GM13976 (cell line): Measurements from ENCODE around the gene GRAMD4.

Source experiments
- DNase-seq: peaks from one replicate; pipeline ENCODE4 v3.0.0; 2012; ENCODE audit warnings: low spot score
- CTCF ChIP-seq: IDR thresholded peaks from 2 replicates; pipeline ENCODE4 v1.5.1; 2012; ENCODE audit warnings: borderline replicate concordance, mild to moderate bottlenecking; ENCODE audit not compliant: insufficient read depth; ENCODE audit errors: extremely low read depth, missing control alignments, control extremely low read depth
- in situ Hi-C: fragments of 300-500 bp; cut with MboI; formaldehyde crosslinking; loops from one replicate; pipeline ENCODE4 v1.12.0; 2022; ENCODE audit warnings: low sequenced_read_pairs, mixed read lengths, inconsistent platforms; ENCODE audit not compliant: unreplicated experiment

Gene GRAMD4

GRCh38 chr22:46721501-46722085 is 101.4 kb downstream of the GRAMD4 start:
- no peak for TF ChIP-seq CTCF
- in situ Hi-C loops, result no loop called here
- DNase-seq, result no peak

- in situ Hi-C loops, result no loop called here
- no peak for TF ChIP-seq CTCF
- DNase-seq, result no peak
These were observed 103.7 kb downstream of the GRAMD4 start for GRCh38 chr22:46723882-46724281.

GRCh38 chr22:46725096-46725495 is 104.9 kb downstream of the GRAMD4 start:
- TF ChIP-seq CTCF, result no peak
- DNase-seq, result no peak
- in situ Hi-C loops, result no loop called here

- no peak for TF ChIP-seq CTCF
- in situ Hi-C loops, result no loop called here
- DNase-seq, result no peak
These were observed 106.1 kb downstream of the GRAMD4 start for GRCh38 chr22:46726066-46726985.

- in situ Hi-C loops, result no loop called here
- no peak for DNase-seq
- no peak for TF ChIP-seq CTCF
These were observed 106.8 kb downstream of the GRAMD4 start for GRCh38 chr22:46726986-46727317.

GRCh38 chr22:46727813-46728364 is 107.7 kb downstream of the GRAMD4 start:
- in situ Hi-C loops, result no loop called here
- no peak for DNase-seq
- no peak for TF ChIP-seq CTCF
